Esophagus squamous epithelium (tissue), 5 donors: ENCODE measurements around the gene BGN. TPM values are rescaled to one million over a fixed set of nuclear protein-coding genes. Genes with fewer than 3 reads are reported as not detected.

Experiments used
- DNase-seq: peaks from one replicate; lab custom pipeline; 2025; lab: John Stamatoyannopoulos, UW
- H3K27ac ChIP-seq, 4 donors: fragments of 200-600 bp; sonication (generic); one replicate each; pipeline ENCODE4 v1.5.1; 2016 to 2019; ENCODE audit warnings: mild to moderate bottlenecking in 1 of 4
- H3K27me3 ChIP-seq, 4 donors: fragments of 200-600 bp; sonication (generic); 1 replicate in 3 of 4; 2 replicates in 1 of 4; pipeline versions ENCODE4 v1.5.1 to v1.6.0; 2017 to 2021; ENCODE audit warnings: antibody characterized with exemption in 1 of 4
- H3K36me3 ChIP-seq, 3 donors: fragments of 200-600 bp; sonication (generic); one replicate each; pipeline ENCODE4 v1.5.1; 2016 to 2019
- H3K4me1 ChIP-seq, 3 donors: fragments of 200-600 bp; sonication (generic); one replicate each; pipeline ENCODE4 v1.5.1; 2017 to 2019
- H3K4me3 ChIP-seq, 4 donors: fragments of 200-600 bp; sonication (generic); 1 replicate in 3 of 4; 2 replicates in 1 of 4; pipeline ENCODE4 v1.5.1; 2016 to 2019; ENCODE audit warnings: mild to moderate bottlenecking in 2 of 4, moderate library complexity in 1 of 4
- H3K9me3 ChIP-seq, 3 donors: fragments of 200-600 bp; sonication (generic); one replicate each; pipeline ENCODE4 v1.5.1; 2016 to 2019
- POLR2A ChIP-seq, 4 donors: fragments of 450-650 bp; IDR thresholded peaks; one replicate each; pipeline ENCODE4 v1.6.1; 2017; ENCODE audit warnings: antibody characterized with exemption in 4 of 4, mild to moderate bottlenecking in 4 of 4, moderate library complexity in 3 of 4
- WGBS, 2 donors: methylation state at CpG; one replicate each; pipeline ENCODE4 v1.1.5; 2018; 5-methylcytosine and 5-hydroxymethylcytosine counted together
- intact Hi-C: fragments of 100-400 bp; cut with DNase I; formaldehyde crosslinking; loops from one replicate; pipeline ENCODE4 v1.15.0; 2022
- total RNA-seq, 4 donors: library from RNA; depleted of rRNA; stranded (reverse); fragments of >200 nt; gene quantifications; one replicate each; pipeline ENCODE4 v1.1.0, GENCODE V29; 2016
- TF ChIP-seq, protein P1 (sequence below), 6 experiments: fragments of 450-650 bp in 4 of 6; fragments of 200-600 bp in 2 of 6; sonication (generic) in 2 of 6; IDR thresholded peaks; one replicate each; pipeline ENCODE4 v1.5.1; 2016 to 2019; ENCODE audit warnings: antibody characterized with exemption in 6 of 6, mild to moderate bottlenecking in 4 of 6, moderate library complexity in 4 of 6
- donor health status: DM: yes; HTN: yes; CAD: no.

The BGN gene
- total RNA-seq, 4 donors from 2014 or later, result 6.7 to 26.7 (median 15.7) TPM

- no peak for DNase-seq
- Histone ChIP-seq H3K4me3 (no peak overlapping the region), H3K27me3 (peaks cover 0 to 8% (median 0%) of the 10 kb centered on the region in 4 donors), H3K4me1 (no peaks in the 10 kb centered on the region), H3K27ac (no peak overlapping the region), H3K9me3 (no peaks in the 10 kb centered on the region), H3K36me3 (no peaks in the 10 kb centered on the region)
- TF ChIP-seq, protein P1, sequence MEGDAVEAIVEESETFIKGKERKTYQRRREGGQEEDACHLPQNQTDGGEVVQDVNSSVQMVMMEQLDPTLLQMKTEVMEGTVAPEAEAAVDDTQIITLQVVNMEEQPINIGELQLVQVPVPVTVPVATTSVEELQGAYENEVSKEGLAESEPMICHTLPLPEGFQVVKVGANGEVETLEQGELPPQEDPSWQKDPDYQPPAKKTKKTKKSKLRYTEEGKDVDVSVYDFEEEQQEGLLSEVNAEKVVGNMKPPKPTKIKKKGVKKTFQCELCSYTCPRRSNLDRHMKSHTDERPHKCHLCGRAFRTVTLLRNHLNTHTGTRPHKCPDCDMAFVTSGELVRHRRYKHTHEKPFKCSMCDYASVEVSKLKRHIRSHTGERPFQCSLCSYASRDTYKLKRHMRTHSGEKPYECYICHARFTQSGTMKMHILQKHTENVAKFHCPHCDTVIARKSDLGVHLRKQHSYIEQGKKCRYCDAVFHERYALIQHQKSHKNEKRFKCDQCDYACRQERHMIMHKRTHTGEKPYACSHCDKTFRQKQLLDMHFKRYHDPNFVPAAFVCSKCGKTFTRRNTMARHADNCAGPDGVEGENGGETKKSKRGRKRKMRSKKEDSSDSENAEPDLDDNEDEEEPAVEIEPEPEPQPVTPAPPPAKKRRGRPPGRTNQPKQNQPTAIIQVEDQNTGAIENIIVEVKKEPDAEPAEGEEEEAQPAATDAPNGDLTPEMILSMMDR (IDR thresholded peaks at IDR 0.05), result no peak
- no peak for TF ChIP-seq POLR2A (IDR thresholded peaks at IDR 0.05)
- 70 to 83% methylated on average over 2 to 5 of the region's 19 CpGs for WGBS, 2 donors
- intact Hi-C loops, result no loop called here
Observed at GRCh38 chrX:153557618-153558355, 63.0 kb downstream of the BGN start.

Other genes with a start within 250 kb of the BGN start
- not detected for gene PNMA6F, start 173.2 kb upstream of the BGN start, total RNA-seq
- gene ZNF275, start 160.8 kb upstream of the BGN start, total RNA-seq, result 1 to 10 TPM; 1.5 to 6.5 (median 2.9) TPM
- gene PNMA6E, start 93.6 kb upstream of the BGN start, total RNA-seq, result not detected
- under 1 TPM; 0.11 to 0.97 (median 0.37) TPM for gene ZFP92, start 83.5 kb upstream of the BGN start, total RNA-seq
- 1 to 10 TPM; 1.4 to 6.6 (median 4.3) TPM for gene TREX2, start 48.9 kb upstream of the BGN start, total RNA-seq
- 10 to 100 TPM in 3 of 4 donors, 1 to 10 TPM in 1; 8.8 to 21.0 (median 12.1) TPM for gene HAUS7, start 24.4 kb upstream of the BGN start, total RNA-seq
- gene ATP2B3, start 22.7 kb downstream of the BGN start, total RNA-seq, result not detected
- 10 to 100 TPM; 18.0 to 32.2 (median 23.9) TPM for gene CCNQ, start 104.2 kb downstream of the BGN start, total RNA-seq
- 1 to 10 TPM in 2 of 4 donors, under 1 TPM in 2; 0.38 to 4.0 (median 1.3) TPM for gene DUSP9, start 152.2 kb downstream of the BGN start, total RNA-seq
- gene PNCK, start 178.8 kb downstream of the BGN start, total RNA-seq, result 1 to 10 TPM in 2 of 4 donors, under 1 TPM in 1, not detected in 1; 0.82 to 5.7 (median 1.5) TPM
- 10 to 100 TPM; 19.5 to 36.2 (median 25.4) TPM for gene SLC6A8, start 192.9 kb downstream of the BGN start, total RNA-seq
- gene BCAP31, start 229.4 kb downstream of the BGN start, total RNA-seq, result 100 to 1,000 TPM in 3 of 4 donors, 10 to 100 TPM in 1; 99.2 to 180 (median 142) TPM
- gene ABCD1, start 229.9 kb downstream of the BGN start, total RNA-seq, result 1 to 10 TPM; 1.8 to 5.0 (median 3.5) TPM